GM10248 (cell line): ENCODE data around the gene C5orf24.

ENCODE experiments used
- CTCF ChIA-PET: fragments of 300-600 bp; sonication (Branson Sonifier 250); formaldehyde crosslinking; extraction: SDS; loops from one replicate; lab custom pipeline; 2021; ENCODE audit warnings: antibody characterized with exemption; lab: Yijun Ruan, JAX
- POLR2A ChIA-PET: fragments of 350-650 bp; sonication (Branson Sonifier 250); formaldehyde crosslinking; extraction: SDS; loops from one replicate; lab custom pipeline; 2020; ENCODE audit warnings: antibody characterized with exemption; lab: Yijun Ruan, JAX
- DNase-seq: peaks from one replicate; pipeline ENCODE4 v3.0.0; 2012; ENCODE audit errors: extremely low spot score
- CTCF ChIP-seq: IDR thresholded peaks from 2 replicates; pipeline ENCODE4 v1.5.1; 2012; ENCODE audit warnings: mild to moderate bottlenecking, low read depth; ENCODE audit errors: extremely low read depth, missing control alignments, control extremely low read depth

The C5orf24 gene

GRCh38 chr5:134845852-134846640 lies at the start of gene C5orf24:
TSS of gene C5orf24 (plus strand) at chr5:134845968. CDS start at chr5:134854901, 8,933 bp downstream.
- ChIA-PET POLR2A (interaction anchor here (0.7 to 1.1 kb wide), 7 partner anchors 14 to 670 kb away, joined by 3 to 6 read pairs (median 4); partner anchors contain the start of genes DDX46 and TXNDC15), CTCF (interaction anchor here (0.7 to 2.2 kb wide), 7 partner anchors 10 to 56 kb away, joined by 3 to 7 read pairs (median 4); no protein-coding TSS in a partner anchor)
- TF ChIP-seq CTCF, result no peak
- DNase-seq, result peak; percentile 96

GRCh38 chr5:134798468-134798867 lies 47.3 kb upstream of the C5orf24 start:
- ChIA-PET CTCF (interaction anchor here (1.3 to 1.9 kb wide), 2 partner anchors 16 to 44 kb away, joined by 3 to 4 read pairs; no protein-coding TSS in a partner anchor), POLR2A (no interaction called here)

GRCh38 chr5:134803821-134804220 lies 41.9 kb upstream of the C5orf24 start:
- no peak for TF ChIP-seq CTCF
- CTCF ChIA-PET, result no interaction called here
- POLR2A ChIA-PET, result no interaction called here
- no peak for DNase-seq

More at GRCh38 chr5:134798468-134798867, 47.3 kb upstream of the C5orf24 start:
- no peak for DNase-seq
- no peak for TF ChIP-seq CTCF

- ChIA-PET CTCF (interaction anchor here (1.1 to 1.3 kb wide), 2 partner anchors 17 to 226 kb away, joined by 3 read pairs; no protein-coding TSS in a partner anchor), POLR2A (no interaction called here)
- peak; percentile 49 for DNase-seq
- TF ChIP-seq CTCF, result no peak
Observed at GRCh38 chr5:134813407-134813806, 32.4 kb upstream of the C5orf24 start.

GRCh38 chr5:134813827-134814226 lies 31.9 kb upstream of the C5orf24 start:
- CTCF ChIA-PET, result interaction anchor here (1.1 kb wide), 1 partner anchor 226 kb away, joined by 3 read pairs; no protein-coding TSS in a partner anchor
- peak; percentile 34 for DNase-seq
- POLR2A ChIA-PET, result no interaction called here
- TF ChIP-seq CTCF, result no peak

GRCh38 chr5:134817006-134817405 lies 28.8 kb upstream of the C5orf24 start:
- CTCF ChIA-PET, result interaction anchor here (1.0 to 1.6 kb wide), 5 partner anchors 8 to 88 kb away, joined by 3 to 6 read pairs (median 4); partner anchors contain the start of genes CAMLG and PCBD2
- no peak for TF ChIP-seq CTCF
- POLR2A ChIA-PET, result no interaction called here
- DNase-seq, result no peak
